GM19463 (cell line): ENCODE data around the gene B3GAT1.

ENCODE experiments used
- ATAC-seq: cut with Tn5 transposase; IDR thresholded peaks from one replicate; pipeline ENCODE4 v1.9.1; 2021; ENCODE audit warnings: mild to moderate bottlenecking, moderate library complexity; ENCODE audit not compliant: unreplicated experiment

B3GAT1 gene

GRCh38 chr11:134413043-134413825 lies 1.2 kb upstream of the B3GAT1 start:
- no peak for ATAC-seq

GRCh38 chr11:134410766-134411165 lies 1.3 kb downstream of the B3GAT1 start:
- ATAC-seq = no peak

- no peak for ATAC-seq
Observed at GRCh38 chr11:134409552-134410429, 2.3 kb downstream of the B3GAT1 start.

GRCh38 chr11:134407923-134408322 lies 4.1 kb downstream of the B3GAT1 start:
- no peak for ATAC-seq

GRCh38 chr11:134407321-134407828 lies 4.7 kb downstream of the B3GAT1 start:
- no peak for ATAC-seq

GRCh38 chr11:134406264-134407185 lies 5.5 kb downstream of the B3GAT1 start:
- ATAC-seq = no peak

GRCh38 chr11:134405841-134406240 lies 6.2 kb downstream of the B3GAT1 start:
- no peak for ATAC-seq

- ATAC-seq = no peak
Observed at GRCh38 chr11:134405436-134405835, 6.6 kb downstream of the B3GAT1 start.

GRCh38 chr11:134404575-134405341 lies 7.3 kb downstream of the B3GAT1 start:
- no peak for ATAC-seq

- ATAC-seq = no peak
Observed at GRCh38 chr11:134402910-134403309, 9.1 kb downstream of the B3GAT1 start.

- no peak for ATAC-seq
Observed at GRCh38 chr11:134401825-134402809, 9.9 kb downstream of the B3GAT1 start.

GRCh38 chr11:134399996-134400395 lies 12.0 kb downstream of the B3GAT1 start:
- no peak for ATAC-seq

- ATAC-seq = no peak
Observed at GRCh38 chr11:134399293-134399654, 12.8 kb downstream of the B3GAT1 start.

GRCh38 chr11:134398644-134399292 lies 13.3 kb downstream of the B3GAT1 start:
- ATAC-seq = no peak

GRCh38 chr11:134398079-134398444 lies 14.0 kb downstream of the B3GAT1 start:
- ATAC-seq = no peak

GRCh38 chr11:134397304-134398078 lies 14.6 kb downstream of the B3GAT1 start:
- no peak for ATAC-seq

- ATAC-seq = no peak
Observed at GRCh38 chr11:134395002-134395401, 17.0 kb downstream of the B3GAT1 start.

- ATAC-seq = no peak
Observed at GRCh38 chr11:134394311-134394710, 17.7 kb downstream of the B3GAT1 start.
